KOPT-K1 (cell line): ENCODE measurements around the gene SMYD3.

Experiments used
- H3K27ac ChIP-seq: fragments of 200-600 bp; sonication (generic); 2 replicates; pipeline ENCODE4 v1.5.1; 2016; ENCODE audit warnings: antibody characterized with exemption, mild to moderate bottlenecking, low read depth, low read length; ENCODE audit not compliant: poor library complexity, severe bottlenecking
- H3K36me3 ChIP-seq: fragments of 200-600 bp; sonication (generic); 2 replicates; pipeline ENCODE4 v1.5.1; 2017; ENCODE audit warnings: antibody characterized with exemption, mild to moderate bottlenecking, low read length, moderate library complexity; ENCODE audit not compliant: insufficient read depth
- H3K9me3 ChIP-seq: fragments of 200-600 bp; sonication (generic); 2 replicates; pipeline ENCODE4 v1.5.1; 2017; ENCODE audit warnings: antibody characterized with exemption, low read length, mild to moderate bottlenecking; ENCODE audit not compliant: insufficient read depth, poor library complexity, severe bottlenecking

Gene SMYD3

GRCh38 chr1:245932302-245932972 is 574.6 kb downstream of the SMYD3 start:
- Histone ChIP-seq H3K27ac (no peak overlapping the region), H3K36me3 (no peaks in the 10 kb centered on the region), H3K9me3 (no peaks in the 10 kb centered on the region)

- no peak overlapping the region for H3K27ac ChIP-seq
- H3K9me3 ChIP-seq = no peaks in the 10 kb centered on the region
- H3K36me3 ChIP-seq = no peaks in the 10 kb centered on the region
Measured at GRCh38 chr1:245931450-245931849, 575.6 kb downstream of the SMYD3 start.

- H3K36me3 ChIP-seq = no peaks in the 10 kb centered on the region
- no peak overlapping the region for H3K27ac ChIP-seq
- H3K9me3 ChIP-seq = no peaks in the 10 kb centered on the region
Measured at GRCh38 chr1:245929224-245929623, 577.9 kb downstream of the SMYD3 start.

- Histone ChIP-seq H3K36me3 (no peaks in the 10 kb centered on the region), H3K27ac (no peak overlapping the region), H3K9me3 (no peaks in the 10 kb centered on the region)
Measured at GRCh38 chr1:245926888-245927287, 580.2 kb downstream of the SMYD3 start.

GRCh38 chr1:245923215-245923614 is 583.9 kb downstream of the SMYD3 start:
- no peaks in the 10 kb centered on the region for H3K9me3 ChIP-seq
- no peaks in the 10 kb centered on the region for H3K36me3 ChIP-seq
- H3K27ac ChIP-seq = no peak overlapping the region

GRCh38 chr1:245921417-245921816 is 585.7 kb downstream of the SMYD3 start:
- Histone ChIP-seq H3K9me3 (no peaks in the 10 kb centered on the region), H3K36me3 (no peaks in the 10 kb centered on the region), H3K27ac (no peak overlapping the region)

GRCh38 chr1:245917403-245917802 is 589.7 kb downstream of the SMYD3 start:
- Histone ChIP-seq H3K9me3 (no peaks in the 10 kb centered on the region), H3K36me3 (no peaks in the 10 kb centered on the region), H3K27ac (no peak overlapping the region)

- no peaks in the 10 kb centered on the region for H3K9me3 ChIP-seq
- no peaks in the 10 kb centered on the region for H3K36me3 ChIP-seq
Measured at GRCh38 chr1:245915841-245916240, 591.2 kb downstream of the SMYD3 start.

GRCh38 chr1:245915406-245915805 is 591.7 kb downstream of the SMYD3 start:
- Histone ChIP-seq H3K9me3 (no peaks in the 10 kb centered on the region), H3K27ac (no peak overlapping the region), H3K36me3 (no peaks in the 10 kb centered on the region)

More at GRCh38 chr1:245915841-245916240, 591.2 kb downstream of the SMYD3 start:
- H3K27ac ChIP-seq = no peak overlapping the region

- no peaks in the 10 kb centered on the region for H3K36me3 ChIP-seq
- H3K27ac ChIP-seq = no peak overlapping the region
- peaks cover 12% of the 10 kb centered on the region for H3K9me3 ChIP-seq
Measured at GRCh38 chr1:245908543-245908942, 598.5 kb downstream of the SMYD3 start.

- peaks cover 14% of the 10 kb centered on the region for H3K9me3 ChIP-seq
- H3K27ac ChIP-seq = no peak overlapping the region
- H3K36me3 ChIP-seq = no peaks in the 10 kb centered on the region
Measured at GRCh38 chr1:245906207-245906606, 600.9 kb downstream of the SMYD3 start.

- no peak overlapping the region for H3K27ac ChIP-seq
- no peaks in the 10 kb centered on the region for H3K36me3 ChIP-seq
- H3K9me3 ChIP-seq = peaks cover 14% of the 10 kb centered on the region
Measured at GRCh38 chr1:245903851-245904250, 603.2 kb downstream of the SMYD3 start.

GRCh38 chr1:245901565-245901964 is 605.5 kb downstream of the SMYD3 start:
- no peak overlapping the region for H3K27ac ChIP-seq
- H3K36me3 ChIP-seq = no peaks in the 10 kb centered on the region
- peaks cover 14% of the 10 kb centered on the region for H3K9me3 ChIP-seq

- no peaks in the 10 kb centered on the region for H3K36me3 ChIP-seq
- H3K9me3 ChIP-seq = peaks cover 14% of the 10 kb centered on the region
- H3K27ac ChIP-seq = no peak overlapping the region
Measured at GRCh38 chr1:245901037-245901436, 606.0 kb downstream of the SMYD3 start.

GRCh38 chr1:245898581-245898980 is 608.5 kb downstream of the SMYD3 start:
- peaks cover 5% of the 10 kb centered on the region for H3K9me3 ChIP-seq
- no peak overlapping the region for H3K27ac ChIP-seq
- H3K36me3 ChIP-seq = no peaks in the 10 kb centered on the region

GRCh38 chr1:245896258-245896657 is 610.8 kb downstream of the SMYD3 start:
- Histone ChIP-seq H3K9me3 (peaks cover 10% of the 10 kb centered on the region), H3K36me3 (no peaks in the 10 kb centered on the region), H3K27ac (no peak overlapping the region)
